Stomach (tissue), 4 donors: ENCODE results near the gene CHAF1B.

Experiments used
- POLR2AphosphoS5 ChIP-seq, 3 donors: sonication (generic); formaldehyde crosslinking; IDR thresholded peaks; one replicate each; pipeline ENCODE4 v1.6.1; 2016; ENCODE audit warnings: antibody characterized with exemption in 3 of 3
- TF ChIP-seq, protein P1 (sequence below), 7 experiments: fragments of 450-650 bp in 4 of 7; fragments of 200-600 bp in 3 of 7; sonication (generic) in 3 of 7; IDR thresholded peaks; one replicate each; pipeline ENCODE4 v1.5.1; 2016 to 2019; ENCODE audit warnings: antibody characterized with exemption in 7 of 7, control low read depth in 2 of 7, mild to moderate bottlenecking in 1 of 7

- TF ChIP-seq, protein P1, sequence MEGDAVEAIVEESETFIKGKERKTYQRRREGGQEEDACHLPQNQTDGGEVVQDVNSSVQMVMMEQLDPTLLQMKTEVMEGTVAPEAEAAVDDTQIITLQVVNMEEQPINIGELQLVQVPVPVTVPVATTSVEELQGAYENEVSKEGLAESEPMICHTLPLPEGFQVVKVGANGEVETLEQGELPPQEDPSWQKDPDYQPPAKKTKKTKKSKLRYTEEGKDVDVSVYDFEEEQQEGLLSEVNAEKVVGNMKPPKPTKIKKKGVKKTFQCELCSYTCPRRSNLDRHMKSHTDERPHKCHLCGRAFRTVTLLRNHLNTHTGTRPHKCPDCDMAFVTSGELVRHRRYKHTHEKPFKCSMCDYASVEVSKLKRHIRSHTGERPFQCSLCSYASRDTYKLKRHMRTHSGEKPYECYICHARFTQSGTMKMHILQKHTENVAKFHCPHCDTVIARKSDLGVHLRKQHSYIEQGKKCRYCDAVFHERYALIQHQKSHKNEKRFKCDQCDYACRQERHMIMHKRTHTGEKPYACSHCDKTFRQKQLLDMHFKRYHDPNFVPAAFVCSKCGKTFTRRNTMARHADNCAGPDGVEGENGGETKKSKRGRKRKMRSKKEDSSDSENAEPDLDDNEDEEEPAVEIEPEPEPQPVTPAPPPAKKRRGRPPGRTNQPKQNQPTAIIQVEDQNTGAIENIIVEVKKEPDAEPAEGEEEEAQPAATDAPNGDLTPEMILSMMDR (IDR thresholded peaks at IDR 0.05): no peak
- no peak for TF ChIP-seq POLR2AphosphoS5 (IDR thresholded peaks at IDR 0.05)
Measured at GRCh38 chr21:36463204-36463603, 78.0 kb downstream of the CHAF1B start.
